Measurements from ENCODE around the gene AGPAT2.

AGPAT2 gene

DNA sequence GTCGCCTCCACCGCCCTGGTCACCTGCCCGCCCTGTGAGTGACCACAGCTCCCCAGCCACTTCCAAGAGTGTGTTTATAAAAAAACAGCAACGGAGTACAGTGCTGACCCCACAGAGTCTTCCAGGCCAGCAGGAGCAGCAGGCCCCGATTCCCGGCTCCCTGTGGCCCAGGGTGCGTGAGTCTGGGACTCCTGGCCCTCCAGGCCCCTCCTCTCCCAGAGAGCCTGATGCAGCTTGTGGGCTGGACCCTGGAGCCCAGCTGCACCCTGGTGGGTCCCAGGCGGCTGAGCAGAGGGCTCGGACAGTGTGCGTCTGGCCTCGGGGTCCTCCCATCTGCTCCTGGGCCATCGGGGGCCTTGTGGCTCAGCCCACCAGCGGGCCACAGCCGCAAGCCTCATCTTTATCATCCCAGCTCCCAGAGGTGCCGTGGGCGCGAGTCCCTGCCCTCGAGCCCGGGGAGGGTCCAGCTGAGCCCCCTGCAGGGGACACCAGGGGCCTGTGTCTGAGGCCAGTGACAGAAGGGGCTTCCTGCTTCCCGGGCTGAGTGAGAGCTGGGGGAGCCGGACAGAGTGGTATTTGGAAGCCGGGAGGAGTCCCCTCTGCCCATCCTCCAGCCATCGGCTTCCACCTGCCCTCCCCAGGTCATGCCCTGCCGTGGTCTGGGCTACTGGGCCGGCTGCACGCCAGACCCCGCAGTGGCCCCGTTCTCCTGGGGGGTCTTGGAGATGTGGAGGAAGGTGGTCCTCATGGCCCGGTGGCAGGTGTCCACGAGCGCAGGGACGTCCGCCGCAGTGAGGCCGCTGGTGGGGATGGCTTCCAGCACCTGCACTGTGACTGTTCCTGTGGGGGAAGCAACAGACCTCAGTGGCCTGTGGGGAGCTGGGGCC lies 13.9 kb downstream of the AGPAT2 start:
- DNase-seq (ENCODE audit: low spot score) = no peak

DNA sequence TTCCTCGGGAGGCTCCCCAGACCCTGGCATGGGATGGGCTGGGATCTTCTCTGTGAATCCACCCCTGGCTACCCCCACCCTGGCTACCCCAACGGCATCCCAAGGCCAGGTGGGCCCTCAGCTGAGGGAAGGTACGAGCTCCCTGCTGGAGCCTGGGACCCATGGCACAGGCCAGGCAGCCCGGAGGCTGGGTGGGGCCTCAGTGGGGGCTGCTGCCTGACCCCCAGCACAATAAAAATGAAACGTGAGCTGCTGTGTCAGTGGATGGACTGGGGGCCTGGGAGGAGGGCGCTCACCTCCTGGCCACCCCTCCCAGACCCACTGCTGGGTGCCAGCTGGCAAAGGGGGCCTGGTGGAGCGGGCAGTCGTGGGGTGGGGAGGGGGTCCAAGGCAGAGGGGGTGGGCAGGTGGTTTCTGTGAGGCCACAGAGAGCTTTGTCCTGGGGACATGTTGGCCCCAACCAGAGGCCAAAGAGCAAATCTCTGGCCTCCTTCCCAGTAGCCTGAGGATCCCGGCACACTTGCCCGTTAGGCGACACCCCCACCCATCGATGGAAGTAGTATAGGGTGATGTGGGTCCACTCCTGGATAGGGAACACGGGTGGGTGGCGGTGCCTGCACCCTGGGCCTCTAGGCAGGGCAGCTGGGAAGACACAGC lies 14.7 kb downstream of the AGPAT2 start:
- no peak for DNase-seq (ENCODE audit: low spot score)

DNA sequence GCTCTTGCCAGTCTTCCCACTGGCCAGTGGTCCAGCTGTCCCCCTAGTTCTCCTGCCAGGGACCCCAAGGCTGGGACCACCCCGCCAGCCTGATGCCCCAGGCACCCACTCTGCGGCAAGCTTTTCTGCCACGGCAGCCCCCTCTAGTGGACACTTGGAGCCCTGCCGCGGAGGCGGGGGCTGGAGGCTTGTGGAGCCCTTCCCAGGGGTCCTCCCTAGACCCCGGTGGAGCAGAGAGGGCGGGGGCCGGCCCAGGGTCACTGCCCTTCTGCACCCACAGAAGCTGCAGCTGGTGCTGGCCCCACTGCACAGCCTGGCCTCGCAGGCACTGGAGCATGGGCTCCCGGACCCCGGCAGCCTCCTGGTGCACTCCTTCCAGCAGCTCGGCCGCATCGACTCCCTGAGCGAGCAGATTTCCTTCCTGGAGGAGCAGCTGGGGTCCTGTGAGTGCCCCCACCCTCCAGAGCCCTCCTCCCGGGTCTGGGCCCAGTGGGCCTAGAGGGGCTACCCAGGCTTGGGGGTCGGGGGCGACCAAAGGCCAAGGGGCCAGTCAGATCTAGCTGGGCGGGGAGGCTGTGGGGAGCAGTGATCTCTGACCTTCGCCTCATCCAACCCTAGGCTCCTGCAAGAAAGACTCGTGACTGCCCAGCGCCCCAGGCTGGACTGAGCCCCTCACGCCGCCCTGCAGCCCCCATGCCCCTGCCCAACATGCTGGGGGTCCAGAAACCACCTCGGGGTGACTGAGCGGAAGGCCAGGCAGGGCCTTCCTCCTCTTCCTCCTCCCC lies 15.4 kb downstream of the AGPAT2 start:
- DNase-seq (ENCODE audit: low spot score) = peak; percentile 62

DNA sequence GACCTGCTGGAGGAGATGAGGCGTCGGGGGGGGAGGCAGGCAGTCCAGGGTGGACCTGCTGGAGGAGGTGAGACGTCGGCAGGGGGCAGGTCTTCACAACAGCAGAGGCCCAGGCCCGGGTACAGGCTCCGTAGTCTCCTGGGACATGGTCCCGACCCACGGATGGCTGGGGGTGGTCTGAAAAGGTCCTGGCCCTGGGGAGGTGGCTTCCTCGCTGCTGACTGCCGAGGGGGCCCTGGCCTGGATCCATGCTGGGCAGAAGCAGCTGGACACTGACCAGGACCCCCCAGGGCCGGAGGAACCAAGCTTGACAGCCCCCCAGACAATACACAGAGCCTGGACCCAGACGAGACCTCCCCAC lies 16.0 kb downstream of the AGPAT2 start:
- no peak for DNase-seq (ENCODE audit: low spot score)

DNA sequence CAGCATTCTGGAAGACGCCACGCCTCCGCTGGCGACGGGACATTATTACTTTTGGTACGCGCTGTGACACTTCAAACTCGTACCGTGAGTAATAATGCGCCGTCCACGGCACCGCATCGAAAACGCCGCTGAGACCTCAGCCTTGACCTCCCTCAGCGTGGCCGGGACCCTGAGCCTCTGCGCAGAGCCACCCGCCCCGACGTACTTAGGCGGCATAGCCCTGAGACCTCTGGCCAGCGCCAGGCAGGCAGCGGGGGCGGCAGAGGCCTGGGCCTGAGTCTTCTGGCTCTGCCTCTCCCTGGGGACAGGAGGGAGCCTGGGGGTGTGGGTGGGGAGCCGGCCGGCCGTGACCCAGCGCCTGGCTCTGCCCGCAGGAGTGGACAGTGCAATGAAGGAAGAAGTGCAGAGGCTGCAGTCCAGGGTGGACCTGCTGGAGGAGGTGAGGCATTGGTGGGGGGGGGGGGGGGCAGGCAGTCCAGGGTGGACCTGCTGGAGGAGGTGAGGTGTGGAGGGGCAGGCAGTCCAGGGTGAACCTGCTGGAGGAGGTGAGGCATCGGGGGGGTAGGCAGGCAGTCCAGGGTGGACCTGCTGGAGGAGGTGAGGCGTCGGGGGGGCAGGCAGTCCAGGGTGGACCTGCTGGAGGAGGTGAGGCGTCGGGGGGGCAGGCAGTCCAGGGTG lies 16.5 kb downstream of the AGPAT2 start:
- no peak for DNase-seq (ENCODE audit: low spot score)

DNA sequence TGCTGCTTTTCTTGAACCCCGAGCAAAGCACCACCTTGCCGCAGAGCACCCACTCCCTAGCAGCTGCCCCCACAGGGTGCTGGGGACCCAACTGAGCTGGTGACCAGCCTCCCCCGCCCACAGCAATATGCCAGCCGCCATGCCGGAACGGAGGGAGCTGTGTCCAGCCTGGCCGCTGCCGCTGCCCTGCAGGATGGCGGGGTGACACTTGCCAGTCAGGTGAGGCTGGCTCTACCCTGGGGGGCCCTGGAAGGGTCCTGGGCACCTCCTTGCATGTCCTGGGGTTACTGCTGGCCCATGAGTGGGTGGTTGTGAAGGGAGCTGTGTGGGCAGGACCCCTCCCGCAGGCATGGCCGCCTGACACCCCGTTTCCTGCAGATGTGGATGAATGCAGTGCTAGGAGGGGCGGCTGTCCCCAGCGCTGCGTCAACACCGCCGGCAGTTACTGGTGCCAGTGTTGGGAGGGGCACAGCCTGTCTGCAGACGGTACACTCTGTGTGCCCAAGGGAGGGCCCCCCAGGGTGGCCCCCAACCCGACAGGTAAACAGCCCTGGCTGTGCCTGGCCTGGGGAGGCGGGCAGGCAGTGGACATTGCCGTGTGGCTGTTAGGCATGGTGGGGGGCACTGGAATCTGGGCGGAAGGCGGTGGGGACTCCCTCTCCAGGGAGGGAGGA lies 17.3 kb downstream of the AGPAT2 start:
- no peak for DNase-seq (ENCODE audit: low spot score)

DNA sequence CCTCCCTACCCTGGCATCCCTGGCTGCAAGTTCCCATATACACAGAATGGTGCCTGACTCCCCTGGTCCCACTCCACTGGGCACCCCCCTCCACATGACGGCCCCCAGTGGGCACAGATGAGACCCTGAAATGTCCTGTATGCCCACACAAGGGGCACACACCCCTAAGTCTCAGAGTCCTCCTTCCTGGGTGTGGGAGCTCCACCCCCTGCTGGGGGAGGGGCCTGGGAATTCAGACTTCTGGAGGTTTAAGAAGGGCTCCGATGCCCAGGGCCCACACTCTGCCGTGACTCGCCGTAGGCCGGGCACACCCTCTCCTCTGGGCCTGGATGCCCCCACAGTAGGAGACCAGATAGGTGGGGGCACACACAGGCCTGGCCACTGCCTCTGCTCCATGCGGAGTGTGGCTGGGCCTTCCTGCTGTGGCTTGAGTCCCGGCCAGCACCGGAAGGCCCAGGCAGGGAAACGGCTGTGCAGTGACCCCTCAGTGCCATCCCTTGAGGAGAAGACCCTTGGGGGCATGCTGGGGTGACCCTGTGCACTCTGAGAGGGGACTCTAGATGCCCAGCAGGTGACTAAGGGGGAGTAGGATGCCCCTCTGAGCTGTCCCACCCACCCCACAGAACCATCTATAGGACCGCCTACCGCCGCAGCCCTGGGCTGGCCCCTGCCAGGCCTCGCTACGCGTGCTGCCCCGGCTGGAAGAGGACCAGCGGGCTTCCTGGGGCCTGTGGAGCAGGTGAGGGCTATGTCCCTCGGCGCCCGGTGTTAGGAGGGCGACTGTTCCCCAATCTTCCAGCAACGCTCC lies 18.1 kb downstream of the AGPAT2 start:
- no peak for DNase-seq (ENCODE audit: low spot score)

- DNase-seq (ENCODE audit: low spot score) = no peak
These were observed 19.1 kb downstream of the AGPAT2 start for GRCh38 chr9:136667940-136668760.

- DNase-seq (ENCODE audit: low spot score) = no peak
These were observed 19.9 kb downstream of the AGPAT2 start for GRCh38 chr9:136667214-136667939.

- no peak for DNase-seq (ENCODE audit: low spot score)
These were observed 20.7 kb downstream of the AGPAT2 start for GRCh38 chr9:136666372-136667213.

GRCh38 chr9:136665704-136666371 lies 21.4 kb downstream of the AGPAT2 start:
- DNase-seq (ENCODE audit: low spot score) = no peak

DNA sequence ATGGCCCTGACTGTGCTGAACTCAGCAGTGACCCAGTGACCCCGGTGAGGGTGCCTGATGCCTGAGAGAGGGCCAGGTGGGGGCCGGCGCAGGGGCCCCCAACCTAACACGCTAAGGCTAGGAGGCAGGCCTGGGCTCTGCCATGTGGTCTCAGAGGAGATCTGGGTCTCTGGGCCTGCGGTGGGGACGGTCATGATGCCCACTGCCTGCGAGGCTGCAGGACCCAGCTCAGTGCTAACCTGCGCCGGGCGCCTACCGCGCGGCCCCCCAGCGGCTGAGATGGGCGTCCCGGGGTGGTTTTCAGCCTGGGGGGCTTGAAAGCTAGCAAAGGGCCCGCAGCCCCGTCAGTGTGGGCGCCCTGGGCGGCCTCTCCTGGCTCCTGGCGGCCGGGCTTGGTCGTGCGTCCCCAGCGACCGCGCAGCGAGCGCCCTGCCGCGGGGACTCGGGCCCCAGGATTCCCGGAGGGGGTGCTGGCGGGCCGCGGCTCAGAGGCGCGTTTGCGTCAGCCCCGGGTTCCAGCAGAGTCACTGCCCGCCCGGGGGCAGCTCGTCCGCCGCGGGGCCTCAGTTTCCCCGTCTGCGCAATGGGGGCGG lies 22.1 kb downstream of the AGPAT2 start:
- no peak for DNase-seq (ENCODE audit: low spot score)

DNA sequence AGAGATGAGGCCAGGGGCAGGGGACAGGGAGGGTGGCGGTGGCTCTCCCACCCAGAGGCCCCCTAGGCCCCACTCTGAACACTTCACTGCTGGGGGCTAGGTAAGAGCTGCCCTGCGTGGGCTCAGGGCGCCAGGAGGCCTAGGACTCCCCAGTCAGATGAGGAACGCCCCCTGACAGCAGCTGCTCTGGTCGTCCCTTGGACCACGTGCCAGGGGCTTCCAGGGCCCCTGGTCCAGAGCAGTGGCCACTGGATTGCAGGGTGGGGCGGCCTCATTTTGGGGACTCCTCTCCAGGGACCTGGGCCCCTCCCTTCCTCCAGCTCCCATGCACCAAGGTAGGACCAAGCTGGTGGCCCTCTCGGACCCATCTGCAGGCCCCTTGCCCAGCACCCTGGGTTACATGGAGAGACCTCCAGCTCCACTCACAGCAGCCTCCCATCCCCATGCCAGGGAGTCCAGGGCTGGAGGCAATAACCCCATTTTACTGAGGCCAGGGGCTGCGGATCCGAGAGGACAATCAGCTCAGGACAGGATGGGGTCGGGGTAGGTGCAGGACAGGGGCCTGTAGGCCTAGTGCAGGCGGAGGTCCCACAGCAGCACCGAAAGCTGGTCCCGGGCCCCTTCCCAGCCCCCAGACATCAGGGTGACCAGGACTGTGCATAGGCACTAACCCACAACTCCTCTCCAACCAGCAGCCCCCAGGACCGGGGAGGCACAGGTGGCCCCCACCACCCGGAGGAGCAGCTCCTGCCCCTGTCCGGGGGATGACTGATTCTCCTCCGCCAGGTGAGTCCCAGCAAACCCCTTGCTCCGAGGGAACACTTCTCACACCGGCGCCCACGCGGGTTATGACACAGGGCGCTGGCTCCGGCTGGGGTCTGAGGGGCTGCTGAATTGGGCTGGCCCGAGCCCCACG lies 23.0 kb downstream of the AGPAT2 start:
- no peak for DNase-seq (ENCODE audit: low spot score)

DNA sequence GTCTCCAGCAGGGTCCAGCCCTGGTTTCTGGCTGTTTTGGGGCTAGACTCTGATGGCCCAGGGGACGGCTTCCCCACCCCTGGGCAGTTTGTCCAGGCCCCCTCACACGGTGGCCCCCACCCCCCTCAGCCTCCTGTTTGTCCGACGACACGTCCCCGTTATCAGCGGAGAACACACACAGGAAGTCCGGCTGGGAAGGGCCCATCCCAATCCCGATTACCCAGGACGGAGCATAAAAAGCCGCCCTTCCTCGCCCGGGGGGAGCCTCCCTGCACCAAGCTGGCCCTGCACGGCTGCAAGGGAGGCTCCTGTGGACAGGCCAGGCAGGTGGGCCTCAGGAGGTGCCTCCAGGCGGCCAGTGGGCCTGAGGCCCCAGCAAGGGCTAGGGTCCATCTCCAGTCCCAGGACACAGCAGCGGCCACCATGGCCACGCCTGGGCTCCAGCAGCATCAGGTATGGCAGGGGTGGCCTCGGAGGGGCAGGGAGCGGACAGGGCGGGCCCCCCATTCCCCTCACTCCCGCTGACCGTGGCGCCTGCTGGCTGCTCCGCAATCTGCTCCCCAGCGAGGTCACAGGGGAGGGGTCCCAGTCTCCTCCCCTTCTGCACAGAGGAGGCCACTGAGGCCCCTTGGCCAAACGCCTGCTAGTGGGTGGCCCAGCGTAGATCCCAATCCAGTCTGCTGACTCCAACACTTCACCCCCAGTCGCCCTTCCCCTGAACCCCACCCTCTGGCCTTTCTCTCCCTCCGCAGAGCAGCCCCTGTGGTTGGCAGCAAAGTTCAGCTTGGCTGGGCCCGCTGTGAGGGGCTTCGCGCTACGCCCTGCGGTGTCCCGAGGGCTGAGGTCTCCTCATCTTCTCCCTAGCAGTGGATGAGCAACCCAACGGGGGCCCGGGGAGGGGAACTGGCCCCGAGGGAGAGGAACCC lies 24.3 kb downstream of the AGPAT2 start, which contains the start of gene EGFL7:
TSS of gene EGFL7 (plus strand) at position 261 of the 926 bp plus-strand sequence. CDS start 5,367 bp downstream, outside the sequence.
- DNase-seq (ENCODE audit: low spot score) = no peak

- no peak for DNase-seq (ENCODE audit: low spot score)
These were observed 25.0 kb downstream of the AGPAT2 start for GRCh38 chr9:136662326-136662655.
